ENCODE measurements around the gene ODAM. TPM values are rescaled to one million over a fixed set of nuclear protein-coding genes. Genes with fewer than 3 reads are reported as not detected.

Gene ODAM
- total RNA-seq, 1 experiment from 2014 or later: not detected

- H3K4me1 ChIP-seq (ENCODE audit: control insufficient read depth in 1 of 2, insufficient read depth in 2 of 2, low read length in 2 of 2): no peaks in the 10 kb centered on the region
- no peaks in the 10 kb centered on the region for H3K79me2 ChIP-seq (ENCODE audit: insufficient read depth, low read length)
- TF ChIP-seq JUND (IDR thresholded peaks at IDR 0.05) (no peak), ZNF274 (IDR thresholded peaks at IDR 0.05; ENCODE audit: low read depth, low read length) (no peak), CEBPB (IDR thresholded peaks at IDR 0.05; ENCODE audit: low read depth) (no peak), EGR1 (IDR thresholded peaks at IDR 0.05; ENCODE audit: low read depth) (no peak), CBX3 (IDR thresholded peaks at IDR 0.05; ENCODE audit: low read depth) (no peak), EZH2phosphoT487 (IDR thresholded peaks at IDR 0.05; ENCODE audit: borderline replicate concordance) (no peak), SIN3A (IDR thresholded peaks at IDR 0.05; ENCODE audit: low read depth) (no peak), ELF1 (IDR thresholded peaks at IDR 0.05; ENCODE audit: borderline replicate concordance, low read depth) (no peak), FOSL1 (IDR thresholded peaks at IDR 0.05; ENCODE audit: low read depth) (no peak), TCF7L2 (IDR thresholded peaks at IDR 0.05; ENCODE audit: borderline replicate concordance, extremely low read depth, insufficient read depth, insufficient read length) (no peak)
- TF ChIP-seq, protein P1, sequence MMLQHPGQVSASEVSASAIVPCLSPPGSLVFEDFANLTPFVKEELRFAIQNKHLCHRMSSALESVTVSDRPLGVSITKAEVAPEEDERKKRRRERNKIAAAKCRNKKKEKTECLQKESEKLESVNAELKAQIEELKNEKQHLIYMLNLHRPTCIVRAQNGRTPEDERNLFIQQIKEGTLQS (IDR thresholded peaks at IDR 0.05): no peak
- TF ChIP-seq, protein P2, sequence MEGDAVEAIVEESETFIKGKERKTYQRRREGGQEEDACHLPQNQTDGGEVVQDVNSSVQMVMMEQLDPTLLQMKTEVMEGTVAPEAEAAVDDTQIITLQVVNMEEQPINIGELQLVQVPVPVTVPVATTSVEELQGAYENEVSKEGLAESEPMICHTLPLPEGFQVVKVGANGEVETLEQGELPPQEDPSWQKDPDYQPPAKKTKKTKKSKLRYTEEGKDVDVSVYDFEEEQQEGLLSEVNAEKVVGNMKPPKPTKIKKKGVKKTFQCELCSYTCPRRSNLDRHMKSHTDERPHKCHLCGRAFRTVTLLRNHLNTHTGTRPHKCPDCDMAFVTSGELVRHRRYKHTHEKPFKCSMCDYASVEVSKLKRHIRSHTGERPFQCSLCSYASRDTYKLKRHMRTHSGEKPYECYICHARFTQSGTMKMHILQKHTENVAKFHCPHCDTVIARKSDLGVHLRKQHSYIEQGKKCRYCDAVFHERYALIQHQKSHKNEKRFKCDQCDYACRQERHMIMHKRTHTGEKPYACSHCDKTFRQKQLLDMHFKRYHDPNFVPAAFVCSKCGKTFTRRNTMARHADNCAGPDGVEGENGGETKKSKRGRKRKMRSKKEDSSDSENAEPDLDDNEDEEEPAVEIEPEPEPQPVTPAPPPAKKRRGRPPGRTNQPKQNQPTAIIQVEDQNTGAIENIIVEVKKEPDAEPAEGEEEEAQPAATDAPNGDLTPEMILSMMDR (IDR thresholded peaks at IDR 0.05 in 2 of 3, conservative IDR thresholded peaks at IDR 0.05 in 1 of 3; ENCODE audit: borderline replicate concordance in 1 of 3, insufficient read depth in 1 of 3, low read depth in 2 of 3, low read length in 2 of 3): no peak
- TF ChIP-seq, protein P3, sequence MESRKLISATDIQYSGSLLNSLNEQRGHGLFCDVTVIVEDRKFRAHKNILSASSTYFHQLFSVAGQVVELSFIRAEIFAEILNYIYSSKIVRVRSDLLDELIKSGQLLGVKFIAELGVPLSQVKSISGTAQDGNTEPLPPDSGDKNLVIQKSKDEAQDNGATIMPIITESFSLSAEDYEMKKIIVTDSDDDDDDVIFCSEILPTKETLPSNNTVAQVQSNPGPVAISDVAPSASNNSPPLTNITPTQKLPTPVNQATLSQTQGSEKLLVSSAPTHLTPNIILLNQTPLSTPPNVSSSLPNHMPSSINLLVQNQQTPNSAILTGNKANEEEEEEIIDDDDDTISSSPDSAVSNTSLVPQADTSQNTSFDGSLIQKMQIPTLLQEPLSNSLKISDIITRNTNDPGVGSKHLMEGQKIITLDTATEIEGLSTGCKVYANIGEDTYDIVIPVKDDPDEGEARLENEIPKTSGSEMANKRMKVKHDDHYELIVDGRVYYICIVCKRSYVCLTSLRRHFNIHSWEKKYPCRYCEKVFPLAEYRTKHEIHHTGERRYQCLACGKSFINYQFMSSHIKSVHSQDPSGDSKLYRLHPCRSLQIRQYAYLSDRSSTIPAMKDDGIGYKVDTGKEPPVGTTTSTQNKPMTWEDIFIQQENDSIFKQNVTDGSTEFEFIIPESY (IDR thresholded peaks at IDR 0.05; ENCODE audit: extremely low read depth, insufficient replicate concordance, low read length): no peak
- H3K9ac ChIP-seq (ENCODE audit: low read length): no peak overlapping the region
- intact Hi-C loops (cut with micrococcal nuclease): no loop called here
- ATAC-seq: no peak
- H3K27ac ChIP-seq (ENCODE audit: low read depth, low read length): no peak overlapping the region
- H3K4me3 ChIP-seq (replicated peaks in 1 of 2; ENCODE audit: low read depth in 1 of 2, low read length in 2 of 2): no peak overlapping the region
- no peak overlapping the region for H3K4me2 ChIP-seq (ENCODE audit: low read length)
- H3K9me3 ChIP-seq (ENCODE audit: control insufficient read depth in 1 of 2, insufficient read depth in 1 of 2, low read depth in 1 of 2, low read length in 2 of 2): no peaks in the 10 kb centered on the region
- H3K9me2 ChIP-seq (ENCODE audit: insufficient read depth): no peaks in the 10 kb centered on the region
- H3K36me3 ChIP-seq (ENCODE audit: control insufficient read depth in 1 of 2, insufficient read depth in 2 of 2, low read length in 2 of 2): no peaks in the 10 kb centered on the region
- no peak for DNase-seq (ENCODE audit: low read depth, low spot score)
- RAD21 ChIA-PET (ENCODE audit: low non-redundant PET in 1 of 2, low total read pairs in 2 of 2, uncharacterized antibody in 2 of 2, unreplicated experiment in 2 of 2): no interaction called here
- POLR2A ChIA-PET: no interaction called here
- H3K27me3 ChIP-seq (ENCODE audit: insufficient read depth, low read length): no peaks in the 10 kb centered on the region
- H2AFZ ChIP-seq (ENCODE audit: low read depth, low read length, poor library complexity, severe bottlenecking): no peak overlapping the region
- CTCF ChIA-PET: no interaction called here
- no TSS peak for BruUV-seq (replicated peaks)
- H4K20me1 ChIP-seq (ENCODE audit: insufficient read depth): no peaks in the 10 kb centered on the region
These were observed 44.3 kb upstream of the ODAM start for GRCh38 chr4:70151271-70151670.

All from HCT116 (cell line).